Endothelial cell of umbilical vein (primary cell): ENCODE data around the gene HBQ1. TPM values are rescaled to one million over a fixed set of nuclear protein-coding genes. Genes with fewer than 3 reads are reported as not detected.

Source experiments
- BruUV-seq: library from RNA; stranded (reverse); fragments of 400-500 nt; replicated peaks from 2 replicates; lab custom pipeline; 2021; lab: Mats Ljungman, UMichigan
- CTCF ChIA-PET: fragments of 300-600, 350-600 bp; sonication (Branson Sonifier 250); formaldehyde crosslinking; loops from one replicate; lab custom pipeline; 2021; ENCODE audit warnings: antibody characterized with exemption, inconsistent platforms; lab: Charles Lee
- POLR2A ChIA-PET: fragments of 300-600, 350-600 bp; sonication (Branson Sonifier 250); formaldehyde crosslinking; loops from one replicate; lab custom pipeline; 2021; ENCODE audit warnings: antibody characterized with exemption, inconsistent platforms; lab: Charles Lee
- DNase-seq: peaks from one replicate; pipeline ENCODE4 v3.0.0-alpha.2; 2011; ENCODE audit warnings: low read depth, low spot score
- FAIRE-seq: peaks from 2 replicates; lab custom pipeline; 2011; peaks lifted over from hg19 to GRCh38; lab: Jason Lieb, UNC
- H2AFZ ChIP-seq: 2 replicates; pipeline ENCODE4 v1.6.0; 2012; ENCODE audit warnings: low read depth, low read length, control low read depth, inconsistent platforms
- H3K27ac ChIP-seq: 2 replicates; pipeline ENCODE4 v1.5.1; 2011; ENCODE audit warnings: low read depth, mild to moderate bottlenecking, control low read depth, low read length, moderate library complexity; ENCODE audit not compliant: insufficient read depth
- H3K27me3 ChIP-seq, 2 experiments: 2 replicates each; pipeline versions ENCODE4 v1.6.0 to v1.6.1; 2011; ENCODE audit warnings: low read length in 2 of 2, mixed read lengths in 1 of 2; ENCODE audit not compliant: control insufficient read depth in 2 of 2, insufficient read depth in 2 of 2
- H3K36me3 ChIP-seq, 2 experiments: 2 replicates in 1 of 2; 3 replicates in 1 of 2; pipeline ENCODE4 v1.5.1; 2011; ENCODE audit warnings: low read length in 2 of 2, mild to moderate bottlenecking in 1 of 2, moderate library complexity in 1 of 2; ENCODE audit not compliant: control insufficient read depth in 2 of 2, insufficient read depth in 2 of 2; ENCODE audit errors: extremely low read depth in 1 of 2
- H3K4me1 ChIP-seq: 3 replicates; pipeline ENCODE4 v1.5.1; 2011; ENCODE audit warnings: mild to moderate bottlenecking, low read length; ENCODE audit not compliant: control insufficient read depth, insufficient read depth; ENCODE audit errors: extremely low read depth
- H3K4me2 ChIP-seq: 2 replicates; pipeline ENCODE4 v1.6.1; 2011; ENCODE audit warnings: low read length, control low read depth, mixed read lengths; ENCODE audit not compliant: insufficient read depth
- H3K4me3 ChIP-seq, 3 experiments: fragments of 200-600 bp in 1 of 3; sonication (generic), shearing (Covaris generic) in 1 of 3; replicated peaks in 1 of 3; 2 replicates each; pipeline ENCODE4 v1.5.1; 2011 to 2016; ENCODE audit warnings: control low read depth in 3 of 3, low read length in 3 of 3, mild to moderate bottlenecking in 2 of 3, inconsistent platforms in 1 of 3, low read depth in 1 of 3, moderate library complexity in 1 of 3; ENCODE audit not compliant: insufficient read depth in 1 of 3
- H3K79me2 ChIP-seq: 2 replicates; pipeline ENCODE4 v1.6.0; 2012; ENCODE audit warnings: low read length, inconsistent platforms; ENCODE audit not compliant: control insufficient read depth, insufficient read depth
- H3K9ac ChIP-seq: replicated peaks from 2 replicates; pipeline ENCODE3; 2011; ENCODE audit warnings: low read length, control low read depth; ENCODE audit not compliant: insufficient read depth; ENCODE audit errors: extremely low read depth
- H3K9me1 ChIP-seq: replicated peaks from 3 replicates; pipeline ENCODE4 v1.6.0; 2011; ENCODE audit warnings: mild to moderate bottlenecking, low read length; ENCODE audit not compliant: control insufficient read depth, insufficient read depth; ENCODE audit errors: extremely low read depth
- H3K9me3 ChIP-seq: replicated peaks from 2 replicates; pipeline ENCODE4 v1.5.1; 2012; ENCODE audit warnings: low read length, inconsistent platforms; ENCODE audit not compliant: control insufficient read depth, insufficient read depth
- H4K20me1 ChIP-seq: replicated peaks from 2 replicates; pipeline ENCODE3; 2011; ENCODE audit warnings: mild to moderate bottlenecking, low read length; ENCODE audit not compliant: control insufficient read depth, insufficient read depth; ENCODE audit errors: extremely low read depth
- CTCF ChIP-seq, 2 donors: IDR thresholded peaks; 1 replicate in 1 of 2; 2 replicates in 1 of 2; pipeline ENCODE4 v1.5.1; 2011; ENCODE audit warnings: low read length in 2 of 2, mild to moderate bottlenecking in 2 of 2, moderate library complexity in 2 of 2, control low read depth in 1 of 2, inconsistent platforms in 1 of 2, low read depth in 1 of 2; ENCODE audit not compliant: insufficient read depth in 1 of 2; ENCODE audit errors: extremely low read depth in 1 of 2
- FOS ChIP-seq: IDR thresholded peaks from 2 replicates; pipeline ENCODE4 v1.6.1; 2011; ENCODE audit warnings: mild to moderate bottlenecking, low read length, moderate library complexity, borderline replicate concordance; ENCODE audit not compliant: insufficient read depth
- MAX ChIP-seq: IDR thresholded peaks from 2 replicates; pipeline ENCODE4 v1.6.1; 2011; ENCODE audit not compliant: insufficient read depth, insufficient read length
- MYC ChIP-seq: IDR thresholded peaks from one replicate; pipeline ENCODE4 v1.6.1; 2011; ENCODE audit warnings: mild to moderate bottlenecking, low read depth, low read length
- POLR2A ChIP-seq: IDR thresholded peaks from 2 replicates; pipeline ENCODE4 v1.6.1; 2012; ENCODE audit warnings: low read depth, mild to moderate bottlenecking, control low read depth, low read length
- POLR2AphosphoS5 ChIP-seq: IDR thresholded peaks from 2 replicates; pipeline ENCODE4 v1.6.1; 2012; ENCODE audit warnings: low read depth, mild to moderate bottlenecking, control low read depth, low read length, moderate library complexity; ENCODE audit not compliant: insufficient read depth
- dilution Hi-C: fragments of 300-500 bp; cut with MboI; formaldehyde crosslinking; loops from one replicate; pipeline ENCODE4 v1.15.0; 2019; ENCODE audit warnings: low sequenced_read_pairs; ENCODE audit not compliant: extremely low pct_ligation_motif_present
- intact Hi-C: fragments of 100-400 bp; cut with micrococcal nuclease; formaldehyde crosslinking; loops from one replicate; pipeline ENCODE4 v1.10.0; 2022
- polyA plus RNA-seq, 4 experiments: library from polyadenylated mRNA; depleted of rRNA in 3 of 4; stranded (reverse) in 3 of 4; unstranded in 1 of 4; fragments of >200 nt; gene quantifications; 2 replicates each; pipeline versions ENCODE4 v1.2.1 to v1.2.3, GENCODE V29; 2011 to 2012; ENCODE audit warnings: missing spikeins in 1 of 4
- total RNA-seq: library from RNA; stranded (reverse); gene quantifications from 2 replicates; pipeline ENCODE4 v1.2.3, GENCODE V29; 2021

Gene HBQ1
- total and polyA plus RNA-seq, 2 donors (not counting 3 experiments of a cell fraction or from before 2014, with no cell fraction given) = 0.75 TPM; not detected in 1

DNA sequence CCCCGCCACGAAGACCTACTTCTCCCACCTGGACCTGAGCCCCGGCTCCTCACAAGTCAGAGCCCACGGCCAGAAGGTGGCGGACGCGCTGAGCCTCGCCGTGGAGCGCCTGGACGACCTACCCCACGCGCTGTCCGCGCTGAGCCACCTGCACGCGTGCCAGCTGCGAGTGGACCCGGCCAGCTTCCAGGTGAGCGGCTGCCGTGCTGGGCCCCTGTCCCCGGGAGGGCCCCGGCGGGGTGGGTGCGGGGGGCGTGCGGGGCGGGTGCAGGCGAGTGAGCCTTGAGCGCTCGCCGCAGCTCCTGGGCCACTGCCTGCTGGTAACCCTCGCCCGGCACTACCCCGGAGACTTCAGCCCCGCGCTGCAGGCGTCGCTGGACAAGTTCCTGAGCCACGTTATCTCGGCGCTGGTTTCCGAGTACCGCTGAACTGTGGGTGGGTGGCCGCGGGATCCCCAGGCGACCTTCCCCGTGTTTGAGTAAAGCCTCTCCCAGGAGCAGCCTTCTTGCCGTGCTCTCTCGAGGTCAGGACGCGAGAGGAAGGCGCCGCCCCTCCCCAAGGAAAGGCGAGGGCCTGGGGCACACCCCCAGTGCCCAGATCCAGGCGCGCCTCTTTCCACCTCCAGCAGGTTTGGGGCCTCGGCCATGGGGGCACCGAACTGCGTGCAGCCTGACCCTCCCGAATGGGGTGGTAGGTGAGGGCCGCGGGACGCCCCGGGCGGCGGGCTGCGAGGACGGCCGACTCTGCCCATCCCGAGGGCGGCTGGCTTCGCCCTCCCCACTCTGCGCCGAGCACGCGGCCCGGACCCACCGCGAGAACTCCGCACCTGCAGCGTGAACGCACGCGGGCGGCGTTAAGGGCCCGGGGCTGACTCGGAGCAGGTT lies 664 bp downstream of the HBQ1 start:
- FAIRE-seq = peak; percentile 74

GRCh38 chr16:181565-182021 lies 1.3 kb downstream of the HBQ1 start:
- H2AFZ ChIP-seq = no peak overlapping the region
- no peak overlapping the region for H3K27ac ChIP-seq
- FAIRE-seq (no peak), DNase-seq (no peak)
- H3K9me1 ChIP-seq = no peaks in the 10 kb centered on the region
- H3K79me2 ChIP-seq = no peaks in the 10 kb centered on the region
- dilution Hi-C loops = no loop called here
- TF ChIP-seq CTCF (IDR thresholded peaks at IDR 0.05; ENCODE audit: extremely low read depth in 1 of 2, insufficient read depth in 1 of 2, low read depth in 1 of 2, low read length in 2 of 2) (peak; percentile 95 to 98), POLR2AphosphoS5 (peak; percentile 67), FOS (no peak), POLR2A (peak; percentile 48)
- no peaks in the 10 kb centered on the region for H3K9me3 ChIP-seq
- CTCF ChIA-PET = interaction anchor here (2.2 to 3.3 kb wide), 4 partner anchors 64 to 181 kb away, joined by 12 to 41 read pairs (median 20); no protein-coding TSS in a partner anchor
- H3K4me2 ChIP-seq = no peak overlapping the region
- H3K36me3 ChIP-seq = no peaks in the 10 kb centered on the region
- no peaks in the 10 kb centered on the region for H4K20me1 ChIP-seq
- H3K4me3 ChIP-seq = no peak overlapping the region
- peaks cover 19 to 25% of the 10 kb centered on the region in 2 experiments for H3K27me3 ChIP-seq
- POLR2A ChIA-PET = no interaction called here
- intact Hi-C loops = loop anchor here (1.0 to 5.0 kb wide), 4 partner anchors 65 to 171 kb away; partner anchors contain the start of gene AXIN1
- no peak overlapping the region for H3K9ac ChIP-seq
- BruUV-seq = no TSS peak
- peaks cover 5% of the 10 kb centered on the region for H3K4me1 ChIP-seq

More for the DNA sequence above, 664 bp downstream of the HBQ1 start:
- intact Hi-C loops (loop anchor here (1.0 to 5.0 kb wide), 4 partner anchors 64 to 171 kb away; partner anchors contain the start of gene AXIN1), dilution Hi-C loops (no loop called here)
- POLR2A ChIA-PET = interaction anchor here (1.4 kb wide), 1 partner anchor 74 kb away, joined by 3 read pairs; no protein-coding TSS in a partner anchor
- no peak overlapping the region for H2AFZ ChIP-seq
- H3K36me3 ChIP-seq = no peaks in the 10 kb centered on the region
- peak overlapping the region; percentile 51 for H3K4me2 ChIP-seq
- no peaks in the 10 kb centered on the region for H4K20me1 ChIP-seq
- no peak overlapping the region for H3K9ac ChIP-seq
- H3K4me1 ChIP-seq = peaks cover 5% of the 10 kb centered on the region
- no peaks in the 10 kb centered on the region for H3K9me3 ChIP-seq
- BruUV-seq = no TSS peak
- H3K4me3 ChIP-seq = peak overlapping the region in 1 of 3 experiments; percentile 1
- H3K27ac ChIP-seq = no peak overlapping the region
- H3K79me2 ChIP-seq = no peaks in the 10 kb centered on the region
- DNase-seq = peak; percentile 71
- H3K9me1 ChIP-seq = no peaks in the 10 kb centered on the region
- TF ChIP-seq MAX (peak; percentile 86), MYC (no peak)
- CTCF ChIA-PET = interaction anchor here (0.6 to 3.3 kb wide), 18 partner anchors 10 to 182 kb away, joined by 3 to 61 read pairs (median 4); no protein-coding TSS in a partner anchor
- H3K27me3 ChIP-seq = peaks cover 19 to 25% of the 10 kb centered on the region in 2 experiments
